MM.1S (cell line): ENCODE results near the gene ZNF592.

Experiments used
- EZH2 ChIP-seq: fragments of 300-600 bp; sonication (generic); optimal IDR thresholded peaks from 2 replicates; pipeline ENCODE3; 2017; ENCODE audit warnings: low read depth, mild to moderate bottlenecking, antibody characterized with exemption, low read length, mixed read lengths
- TF ChIP-seq, protein P1 (sequence below): fragments of 300-600 bp; sonication (generic); IDR thresholded peaks from 2 replicates; pipeline ENCODE4 v1.5.1; 2016; ENCODE audit warnings: antibody characterized with exemption, low read length, mixed read lengths

DNA sequence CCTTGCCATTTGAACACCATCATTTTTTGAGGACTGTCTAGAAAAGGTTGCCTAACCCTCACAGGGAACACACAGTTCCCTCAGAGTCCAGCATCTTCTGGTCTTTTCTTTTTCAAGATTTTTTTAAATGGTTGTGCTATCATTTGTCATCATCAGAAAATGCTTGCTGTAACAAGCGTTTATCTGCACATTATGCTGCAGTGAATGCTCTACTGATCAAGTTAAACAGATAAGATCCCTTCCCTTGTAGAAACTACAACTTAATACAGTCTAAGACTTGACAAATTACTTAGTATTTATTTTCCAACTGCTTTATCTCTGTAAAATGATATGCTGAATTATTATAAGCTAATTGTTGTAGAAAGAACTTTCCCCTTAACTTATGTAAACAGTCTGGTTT lies 56.8 kb downstream of the ZNF592 start:
- TF ChIP-seq, protein P1, sequence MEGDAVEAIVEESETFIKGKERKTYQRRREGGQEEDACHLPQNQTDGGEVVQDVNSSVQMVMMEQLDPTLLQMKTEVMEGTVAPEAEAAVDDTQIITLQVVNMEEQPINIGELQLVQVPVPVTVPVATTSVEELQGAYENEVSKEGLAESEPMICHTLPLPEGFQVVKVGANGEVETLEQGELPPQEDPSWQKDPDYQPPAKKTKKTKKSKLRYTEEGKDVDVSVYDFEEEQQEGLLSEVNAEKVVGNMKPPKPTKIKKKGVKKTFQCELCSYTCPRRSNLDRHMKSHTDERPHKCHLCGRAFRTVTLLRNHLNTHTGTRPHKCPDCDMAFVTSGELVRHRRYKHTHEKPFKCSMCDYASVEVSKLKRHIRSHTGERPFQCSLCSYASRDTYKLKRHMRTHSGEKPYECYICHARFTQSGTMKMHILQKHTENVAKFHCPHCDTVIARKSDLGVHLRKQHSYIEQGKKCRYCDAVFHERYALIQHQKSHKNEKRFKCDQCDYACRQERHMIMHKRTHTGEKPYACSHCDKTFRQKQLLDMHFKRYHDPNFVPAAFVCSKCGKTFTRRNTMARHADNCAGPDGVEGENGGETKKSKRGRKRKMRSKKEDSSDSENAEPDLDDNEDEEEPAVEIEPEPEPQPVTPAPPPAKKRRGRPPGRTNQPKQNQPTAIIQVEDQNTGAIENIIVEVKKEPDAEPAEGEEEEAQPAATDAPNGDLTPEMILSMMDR = no peak
- no peak for TF ChIP-seq EZH2
